ENCODE data around the gene RAB30.
A peak's percentile ranks its signal among the peaks of the same experiment; 100 is the strongest.

Gene RAB30, protein sequence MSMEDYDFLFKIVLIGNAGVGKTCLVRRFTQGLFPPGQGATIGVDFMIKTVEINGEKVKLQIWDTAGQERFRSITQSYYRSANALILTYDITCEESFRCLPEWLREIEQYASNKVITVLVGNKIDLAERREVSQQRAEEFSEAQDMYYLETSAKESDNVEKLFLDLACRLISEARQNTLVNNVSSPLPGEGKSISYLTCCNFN

DNA sequence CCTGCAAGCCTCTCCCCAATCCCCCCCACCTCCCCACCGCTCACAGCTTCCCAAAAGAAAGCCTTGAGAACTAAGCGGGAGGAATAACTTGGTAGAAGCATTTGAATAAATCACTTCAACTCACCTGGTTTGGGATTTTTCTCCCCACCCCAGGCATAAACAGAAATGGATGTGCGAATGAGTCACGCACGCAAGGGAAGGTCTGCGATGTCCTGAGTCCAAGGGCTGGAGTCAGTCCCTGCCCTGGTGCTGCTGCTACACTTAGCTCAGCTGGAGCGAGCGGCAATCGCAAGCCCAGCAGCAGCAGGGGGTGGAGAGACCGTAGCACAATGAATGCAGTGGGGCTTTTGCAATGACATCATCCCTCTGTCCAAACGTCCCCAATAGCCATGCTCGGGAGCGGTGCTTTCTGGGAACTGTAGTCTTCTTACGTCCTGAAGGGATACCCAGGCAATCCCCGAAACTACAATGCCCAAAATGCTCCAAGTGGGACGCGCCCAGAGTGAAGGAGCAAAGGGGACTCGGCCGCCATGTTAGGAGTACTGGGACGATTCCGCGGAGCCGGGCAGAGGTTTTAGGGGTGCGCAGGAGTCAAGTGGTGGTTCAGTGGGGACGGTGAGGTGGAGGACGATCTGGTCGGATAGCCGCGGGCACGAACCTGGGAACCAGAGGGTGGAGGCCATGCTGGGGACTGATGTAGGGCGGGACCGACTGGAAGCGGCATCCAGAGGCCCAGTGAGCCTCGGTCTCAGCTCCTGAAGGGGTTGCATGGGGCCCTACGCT lies at the start of gene RAB30:
RAB30 (minus strand) TSS at position 331 of the 783 bp plus-strand sequence. CDS start 74,581 bp downstream, outside the sequence.
- TF ChIP-seq, protein P1, sequence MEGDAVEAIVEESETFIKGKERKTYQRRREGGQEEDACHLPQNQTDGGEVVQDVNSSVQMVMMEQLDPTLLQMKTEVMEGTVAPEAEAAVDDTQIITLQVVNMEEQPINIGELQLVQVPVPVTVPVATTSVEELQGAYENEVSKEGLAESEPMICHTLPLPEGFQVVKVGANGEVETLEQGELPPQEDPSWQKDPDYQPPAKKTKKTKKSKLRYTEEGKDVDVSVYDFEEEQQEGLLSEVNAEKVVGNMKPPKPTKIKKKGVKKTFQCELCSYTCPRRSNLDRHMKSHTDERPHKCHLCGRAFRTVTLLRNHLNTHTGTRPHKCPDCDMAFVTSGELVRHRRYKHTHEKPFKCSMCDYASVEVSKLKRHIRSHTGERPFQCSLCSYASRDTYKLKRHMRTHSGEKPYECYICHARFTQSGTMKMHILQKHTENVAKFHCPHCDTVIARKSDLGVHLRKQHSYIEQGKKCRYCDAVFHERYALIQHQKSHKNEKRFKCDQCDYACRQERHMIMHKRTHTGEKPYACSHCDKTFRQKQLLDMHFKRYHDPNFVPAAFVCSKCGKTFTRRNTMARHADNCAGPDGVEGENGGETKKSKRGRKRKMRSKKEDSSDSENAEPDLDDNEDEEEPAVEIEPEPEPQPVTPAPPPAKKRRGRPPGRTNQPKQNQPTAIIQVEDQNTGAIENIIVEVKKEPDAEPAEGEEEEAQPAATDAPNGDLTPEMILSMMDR (IDR thresholded peaks at IDR 0.05; ENCODE audit: low read depth, low read length) = no peak; the same call in 1 of the 2 replicates
- peak; percentile 99 for DNase-seq (ENCODE audit: extremely low read depth, low read depth)

DNA sequence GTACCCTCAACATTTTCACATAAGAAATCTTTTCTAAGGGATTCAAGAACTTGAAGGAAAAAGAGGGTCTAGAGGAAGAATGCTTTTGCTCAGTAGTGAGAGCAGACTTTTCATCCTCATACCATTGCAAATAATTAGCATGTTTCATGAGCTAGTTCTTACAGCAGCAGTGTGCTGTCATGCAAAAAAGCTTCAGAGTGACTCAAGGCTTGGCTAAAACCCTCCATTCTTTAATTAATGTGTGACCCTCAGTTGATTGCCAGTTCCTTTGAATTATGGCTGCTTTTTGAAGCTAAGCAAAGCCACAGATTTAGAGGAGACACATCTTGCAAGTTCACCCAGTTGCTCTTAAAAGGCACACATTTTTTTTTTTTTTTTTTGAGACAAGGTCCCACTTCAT lies 48.6 kb upstream of the RAB30 start:
- TF ChIP-seq, protein P1 (IDR thresholded peaks at IDR 0.05; ENCODE audit: low read depth, low read length) = no peak
- DNase-seq (ENCODE audit: extremely low read depth, low read depth) = no peak

DNA sequence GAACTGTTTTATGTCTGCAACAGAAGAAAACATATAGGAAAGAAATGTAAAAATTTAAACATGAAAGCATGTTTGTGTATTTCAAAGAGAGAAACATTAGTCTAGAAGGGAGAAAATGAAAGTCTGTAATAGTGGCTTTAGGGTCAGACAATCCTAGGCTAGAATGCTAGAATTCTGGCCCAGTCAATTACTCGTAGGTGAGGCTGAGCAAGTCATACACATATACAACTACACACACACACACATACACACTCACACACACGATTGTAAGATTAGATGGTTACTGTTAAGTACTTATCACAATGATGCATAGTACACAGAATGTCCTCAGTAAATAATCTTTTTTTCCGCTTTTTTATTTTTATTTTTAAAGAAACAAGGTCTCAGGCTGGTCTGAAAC lies 47.5 kb upstream of the RAB30 start:
- TF ChIP-seq, protein P1 (IDR thresholded peaks at IDR 0.05; ENCODE audit: low read depth, low read length) = no peak
- no peak for DNase-seq (ENCODE audit: extremely low read depth, low read depth)

DNA sequence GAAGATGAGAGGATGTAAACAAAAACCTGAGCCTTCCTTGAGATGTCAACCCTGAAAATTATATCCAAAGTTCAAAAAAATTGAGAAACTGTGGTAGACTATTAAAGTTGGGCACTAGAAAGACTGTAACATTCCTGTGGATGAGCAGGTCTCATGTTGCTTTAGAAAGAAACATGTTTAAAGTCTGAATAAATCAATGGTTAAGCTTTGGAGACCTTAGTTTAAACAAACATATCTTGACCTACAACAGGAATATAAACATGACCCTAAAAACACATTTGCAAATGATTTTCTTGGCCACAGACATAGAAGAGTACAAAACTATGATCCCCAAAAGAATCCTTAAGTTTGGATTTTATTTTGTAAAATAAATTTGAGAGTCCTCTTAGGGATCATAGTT lies 47.1 kb upstream of the RAB30 start:
- TF ChIP-seq, protein P1 (IDR thresholded peaks at IDR 0.05; ENCODE audit: low read depth, low read length) = no peak
- DNase-seq (ENCODE audit: extremely low read depth, low read depth) = peak; percentile 18

DNA sequence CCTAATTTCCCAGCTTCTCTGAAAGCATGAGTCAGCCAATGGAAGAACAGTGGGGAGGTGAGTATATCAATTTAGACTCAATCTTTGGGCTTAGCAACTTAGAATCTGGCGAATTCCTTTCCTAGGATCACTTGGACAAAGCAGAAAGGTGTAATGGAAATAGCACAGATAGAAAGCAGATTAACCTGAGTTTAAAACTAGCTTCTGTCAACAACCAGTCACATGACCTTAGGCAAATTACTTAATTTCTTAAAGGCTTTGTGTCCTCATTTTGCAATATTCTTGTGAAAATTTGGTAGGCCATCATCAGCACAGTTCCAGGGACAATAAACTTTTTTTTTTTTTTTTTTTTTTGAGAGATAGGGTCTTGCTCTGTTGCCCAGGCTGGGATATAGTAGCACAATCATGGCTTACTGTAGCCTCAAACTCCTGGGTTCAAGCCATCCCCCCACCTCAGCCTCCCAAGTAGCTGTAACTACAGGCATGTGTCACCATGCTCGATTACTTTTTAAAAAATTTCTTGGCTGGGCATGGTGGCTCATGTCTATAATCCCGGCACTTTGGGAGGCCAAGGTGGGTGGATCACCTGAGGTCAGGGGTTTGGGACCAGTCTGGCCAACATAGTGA lies 44.4 kb upstream of the RAB30 start:
- TF ChIP-seq, protein P1 (IDR thresholded peaks at IDR 0.05; ENCODE audit: low read depth, low read length) = no peak
- no peak for DNase-seq (ENCODE audit: extremely low read depth, low read depth)

DNA sequence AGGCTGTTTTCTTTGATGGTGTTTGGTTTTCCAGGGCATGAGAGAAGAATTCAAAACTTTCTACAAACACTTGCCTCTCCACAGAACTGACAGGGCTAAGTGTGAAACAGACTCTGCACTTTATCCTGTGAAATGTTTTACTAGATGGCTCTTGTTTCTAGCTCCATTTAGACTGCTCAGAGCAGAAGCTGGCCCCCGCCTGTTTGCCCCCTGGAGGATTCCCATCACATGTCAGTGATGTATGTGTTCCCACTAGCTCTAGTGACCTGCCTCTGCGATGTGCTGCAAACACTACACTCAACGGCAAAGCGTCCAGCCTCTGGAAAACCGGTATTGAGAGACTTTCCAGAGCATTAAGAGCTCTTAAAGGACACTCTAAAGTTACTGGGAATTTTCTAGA lies 43.9 kb upstream of the RAB30 start:
- TF ChIP-seq, protein P1 (IDR thresholded peaks at IDR 0.05; ENCODE audit: low read depth, low read length) = no peak
- DNase-seq (ENCODE audit: extremely low read depth, low read depth) = no peak

DNA sequence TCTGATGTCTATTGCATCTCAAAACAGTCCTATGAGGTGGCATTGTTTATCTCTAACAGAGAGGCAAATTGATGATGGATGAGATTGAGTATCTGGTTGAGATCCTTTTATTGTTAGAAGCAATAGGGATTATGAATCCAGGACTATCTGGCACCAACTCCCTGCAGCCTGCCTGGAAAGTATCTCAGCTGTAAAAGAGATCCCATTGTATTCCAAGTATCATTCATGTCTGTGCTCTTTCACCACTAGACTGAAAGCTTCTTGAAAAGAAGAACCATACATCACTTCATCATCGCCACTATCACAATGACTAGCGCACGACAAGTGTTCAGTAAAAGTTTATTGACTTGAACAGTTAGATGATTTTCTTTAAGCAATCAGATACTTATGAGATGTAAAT lies 43.3 kb upstream of the RAB30 start:
- TF ChIP-seq, protein P1 (IDR thresholded peaks at IDR 0.05; ENCODE audit: low read depth, low read length) = no peak
- DNase-seq (ENCODE audit: extremely low read depth, low read depth) = no peak
